Gastrocnemius medialis (tissue), 4 donors: ENCODE results near the gene SLC25A29. TPM values are rescaled to one million over a fixed set of nuclear protein-coding genes. Genes with fewer than 3 reads are reported as not detected.

ENCODE experiments used
- ATAC-seq, 2 donors: fragments of 150-250 bp; one replicate each; pipeline ENCODE4 v1.9.1; 2016
- DNase-seq, 2 donors: peaks; one replicate each; pipeline ENCODE4 v3.0.0-alpha.2; 2019
- H3K27ac ChIP-seq, 4 donors: fragments of 200-600 bp; sonication (generic); 1 replicate in 1 of 4; 2 replicates in 3 of 4; pipeline ENCODE4 v1.5.1; 2016 to 2018; ENCODE audit warnings: mild to moderate bottlenecking in 2 of 4, moderate library complexity in 1 of 4
- H3K27me3 ChIP-seq, 3 donors: fragments of 200-600 bp; sonication (generic) in 2 of 3; 1 replicate in 1 of 3; 2 replicates in 2 of 3; pipeline versions ENCODE4 v1.5.1 to v1.6.0; 2016 to 2019; ENCODE audit warnings: mild to moderate bottlenecking in 1 of 3, moderate library complexity in 1 of 3
- H3K36me3 ChIP-seq, 2 donors: fragments of 200-600 bp; sonication (generic) in 1 of 2; one replicate each; pipeline ENCODE4 v1.5.1; 2017 to 2018
- H3K4me1 ChIP-seq, 2 donors: fragments of 200-600 bp; sonication (generic) in 1 of 2; one replicate each; pipeline ENCODE4 v1.5.1; 2016 to 2017; ENCODE audit warnings: mild to moderate bottlenecking in 2 of 2
- H3K4me3 ChIP-seq, 4 donors: fragments of 200-600 bp; sonication (generic) in 3 of 4; 1 replicate in 1 of 4; 2 replicates in 3 of 4; pipeline ENCODE4 v1.5.1; 2016 to 2019; ENCODE audit warnings: mild to moderate bottlenecking in 2 of 4
- H3K9me3 ChIP-seq, 3 donors: fragments of 200-600 bp; sonication (generic) in 2 of 3; 1 replicate in 1 of 3; 2 replicates in 2 of 3; pipeline ENCODE4 v1.5.1; 2016 to 2019
- CTCF ChIP-seq, 5 experiments: fragments of 450-650 bp in 3 of 5; fragments of 200-600 bp in 2 of 5; sonication (generic) in 2 of 5; IDR thresholded peaks in 4 of 5; conservative IDR thresholded peaks in 1 of 5; 1 replicate in 4 of 5; 2 replicates in 1 of 5; pipeline ENCODE4 v1.5.1; 2016 to 2019; ENCODE audit warnings: antibody characterized with exemption in 5 of 5, mild to moderate bottlenecking in 3 of 5, moderate library complexity in 3 of 5
- POLR2A ChIP-seq, 2 donors: fragments of 450-650 bp; IDR thresholded peaks; one replicate each; pipeline ENCODE4 v1.6.1; 2017; ENCODE audit warnings: antibody characterized with exemption in 2 of 2, mild to moderate bottlenecking in 2 of 2, moderate library complexity in 2 of 2
- in situ Hi-C, 4 donors: fragments of 200-750 bp; cut with MboI; loops; one replicate each; pipeline versions ENCODE4 v1.15.0 to v1.8.0; 2017; ENCODE audit warnings: low sequenced_read_pairs in 4 of 4
- intact Hi-C: fragments of 100-400 bp; cut with DNase I; formaldehyde crosslinking; loops from one replicate; pipeline ENCODE4 v1.15.1; 2023; ENCODE audit warnings: low total_unique reads
- total RNA-seq, 4 donors: library from RNA; depleted of rRNA; stranded (reverse); fragments of >200 nt; gene quantifications; one replicate each; pipeline versions ENCODE4 v1.1.0 to v1.2.3, GENCODE V29; 2016

SLC25A29 gene
- total RNA-seq, 4 donors from 2014 or later, result 9.0 to 17.4 (median 13.4) TPM

GRCh38 chr14:100281286-100282082, 24.8 kb downstream of the SLC25A29 start:
- no peak for DNase-seq
- no peak overlapping the region for H3K4me3 ChIP-seq
- no peak for ATAC-seq
- H3K4me1 ChIP-seq, result peaks cover 22 to 23% of the 10 kb centered on the region in 2 donors
- no peaks in the 10 kb centered on the region for H3K36me3 ChIP-seq
- intact Hi-C loops, result no loop called here
- peak overlapping the region in 2 of 4 donors; percentile 27 to 44 for H3K27ac ChIP-seq
- no peaks in the 10 kb centered on the region for H3K27me3 ChIP-seq
- in situ Hi-C loops, result no loop called here
- no peaks in the 10 kb centered on the region for H3K9me3 ChIP-seq
- no peak for TF ChIP-seq POLR2A (IDR thresholded peaks at IDR 0.05)
- no peak for TF ChIP-seq CTCF (IDR thresholded peaks at IDR 0.05 in 4 of 5, conservative IDR thresholded peaks at IDR 0.05 in 1 of 5)

- peak overlapping the region in 1 of 4 donors; percentile 32 for H3K27ac ChIP-seq
- H3K4me1 ChIP-seq, result peaks cover 10 to 12% of the 10 kb centered on the region in 2 donors
- ATAC-seq (no peak), DNase-seq (no peak)
- no peaks in the 10 kb centered on the region for H3K9me3 ChIP-seq
- H3K4me3 ChIP-seq, result no peak overlapping the region
- H3K36me3 ChIP-seq, result no peaks in the 10 kb centered on the region
- in situ Hi-C loops (no loop called here), intact Hi-C loops (no loop called here)
- H3K27me3 ChIP-seq, result no peaks in the 10 kb centered on the region
- no peak for TF ChIP-seq CTCF (IDR thresholded peaks at IDR 0.05 in 4 of 5, conservative IDR thresholded peaks at IDR 0.05 in 1 of 5)
- TF ChIP-seq POLR2A (IDR thresholded peaks at IDR 0.05), result no peak
These were observed 26.7 kb downstream of the SLC25A29 start for GRCh38 chr14:100279563-100279962.

- DNase-seq (no peak), ATAC-seq (no peak)
- no peak overlapping the region for H3K27ac ChIP-seq
- H3K36me3 ChIP-seq, result no peaks in the 10 kb centered on the region
- H3K27me3 ChIP-seq, result no peaks in the 10 kb centered on the region
- no peaks in the 10 kb centered on the region for H3K9me3 ChIP-seq
- intact Hi-C loops (no loop called here), in situ Hi-C loops (no loop called here)
- TF ChIP-seq CTCF (IDR thresholded peaks at IDR 0.05 in 4 of 5, conservative IDR thresholded peaks at IDR 0.05 in 1 of 5) (no peak), POLR2A (IDR thresholded peaks at IDR 0.05) (no peak)
- no peak overlapping the region for H3K4me3 ChIP-seq
- H3K4me1 ChIP-seq, result peaks cover 10 to 11% of the 10 kb centered on the region in 2 donors
These were observed 27.1 kb downstream of the SLC25A29 start for GRCh38 chr14:100279133-100279532.

GRCh38 chr14:100278702-100279101, 27.5 kb downstream of the SLC25A29 start:
- TF ChIP-seq POLR2A (IDR thresholded peaks at IDR 0.05), result no peak
- TF ChIP-seq CTCF (IDR thresholded peaks at IDR 0.05 in 4 of 5, conservative IDR thresholded peaks at IDR 0.05 in 1 of 5), result no peak

More at GRCh38 chr14:100278702-100279101, 27.5 kb downstream of the SLC25A29 start:
- H3K27me3 ChIP-seq, result no peaks in the 10 kb centered on the region
- no peak for ATAC-seq
- in situ Hi-C loops, result no loop called here
- intact Hi-C loops, result no loop called here
- no peak overlapping the region for H3K27ac ChIP-seq
- peaks cover 11 to 14% of the 10 kb centered on the region in 2 donors for H3K4me1 ChIP-seq
- H3K9me3 ChIP-seq, result no peaks in the 10 kb centered on the region
- H3K36me3 ChIP-seq, result no peaks in the 10 kb centered on the region
- DNase-seq, result no peak
- H3K4me3 ChIP-seq, result no peak overlapping the region
